ENCODE results near the gene TIGIT.

TIGIT gene

DNA sequence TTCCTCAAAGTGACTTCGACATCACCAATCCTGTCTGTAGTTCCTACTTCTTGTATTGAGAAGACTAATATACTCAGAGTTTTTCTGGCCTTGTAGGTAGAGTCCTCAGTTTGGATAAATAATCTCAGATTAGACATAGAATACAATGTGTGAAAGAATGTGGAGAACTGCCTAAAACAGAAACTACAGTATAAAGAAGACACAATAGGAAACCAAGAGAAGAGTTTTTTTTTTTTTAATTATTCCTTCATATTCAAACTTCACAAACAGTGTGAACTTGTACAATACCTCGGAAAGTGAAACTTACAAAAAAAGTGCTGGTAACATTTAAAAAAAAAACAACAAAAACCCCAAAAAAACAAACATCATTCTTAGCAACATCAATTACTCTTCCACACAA lies 20.5 kb downstream of the TIGIT start:
- H3K9me3 ChIP-seq (ENCODE audit: severe bottlenecking), result no peaks in the 10 kb centered on the region
- no peak for DNase-seq

DNA sequence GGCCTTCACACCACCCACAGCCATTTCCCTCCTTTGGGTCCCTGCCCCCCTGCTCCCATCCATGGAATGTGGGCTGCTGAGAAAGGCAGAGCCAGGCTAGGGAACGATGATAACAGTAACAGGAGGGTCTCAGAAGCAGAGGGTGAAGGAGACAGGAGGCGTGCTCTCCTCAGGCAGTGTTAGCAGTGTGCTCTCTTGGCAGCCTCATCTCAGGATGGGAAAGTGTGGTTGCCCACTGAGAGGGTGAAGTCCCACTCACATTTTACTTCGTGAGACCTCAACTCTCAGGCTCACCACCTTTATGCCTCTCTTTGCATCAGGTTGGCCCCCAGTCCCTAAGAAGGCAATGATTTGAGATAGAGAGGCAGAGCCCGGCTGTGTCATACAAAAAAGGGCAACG lies 24.5 kb downstream of the TIGIT start:
- no peaks in the 10 kb centered on the region for H3K9me3 ChIP-seq (ENCODE audit: severe bottlenecking)

More for the DNA sequence above, 20.5 kb downstream of the TIGIT start:
- Histone ChIP-seq H3K36me3 (no peaks in the 10 kb centered on the region), H3K27me3 (ENCODE audit: insufficient read depth, low read depth, severe bottlenecking) (peaks cover 10% of the 10 kb centered on the region), H3K27ac (no peak overlapping the region), H3K4me3 (ENCODE audit: low read depth, low read length) (no peak overlapping the region)
- TF ChIP-seq, protein P1, sequence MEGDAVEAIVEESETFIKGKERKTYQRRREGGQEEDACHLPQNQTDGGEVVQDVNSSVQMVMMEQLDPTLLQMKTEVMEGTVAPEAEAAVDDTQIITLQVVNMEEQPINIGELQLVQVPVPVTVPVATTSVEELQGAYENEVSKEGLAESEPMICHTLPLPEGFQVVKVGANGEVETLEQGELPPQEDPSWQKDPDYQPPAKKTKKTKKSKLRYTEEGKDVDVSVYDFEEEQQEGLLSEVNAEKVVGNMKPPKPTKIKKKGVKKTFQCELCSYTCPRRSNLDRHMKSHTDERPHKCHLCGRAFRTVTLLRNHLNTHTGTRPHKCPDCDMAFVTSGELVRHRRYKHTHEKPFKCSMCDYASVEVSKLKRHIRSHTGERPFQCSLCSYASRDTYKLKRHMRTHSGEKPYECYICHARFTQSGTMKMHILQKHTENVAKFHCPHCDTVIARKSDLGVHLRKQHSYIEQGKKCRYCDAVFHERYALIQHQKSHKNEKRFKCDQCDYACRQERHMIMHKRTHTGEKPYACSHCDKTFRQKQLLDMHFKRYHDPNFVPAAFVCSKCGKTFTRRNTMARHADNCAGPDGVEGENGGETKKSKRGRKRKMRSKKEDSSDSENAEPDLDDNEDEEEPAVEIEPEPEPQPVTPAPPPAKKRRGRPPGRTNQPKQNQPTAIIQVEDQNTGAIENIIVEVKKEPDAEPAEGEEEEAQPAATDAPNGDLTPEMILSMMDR (IDR thresholded peaks at IDR 0.05; ENCODE audit: low read depth, low read length), result no peak

DNA sequence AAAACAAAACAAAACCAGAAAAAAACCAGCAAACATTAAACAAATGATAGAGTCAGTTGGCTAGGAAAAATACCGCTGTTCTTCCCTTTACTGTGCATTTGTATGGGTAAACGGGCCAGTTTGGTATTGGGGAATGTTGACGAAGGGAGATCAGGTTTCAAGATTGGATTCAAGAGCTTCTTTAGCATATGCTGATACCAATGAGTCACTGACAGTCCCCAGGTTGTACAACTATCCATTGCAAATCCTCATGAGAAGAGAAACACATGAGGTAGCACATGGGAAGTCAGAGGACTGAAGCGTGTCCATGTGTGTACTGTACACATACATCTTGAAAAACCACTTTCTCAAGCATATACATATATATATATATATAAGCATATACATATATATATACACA lies 25.6 kb downstream of the TIGIT start:
- no peak for DNase-seq
- H3K27ac ChIP-seq, result no peak overlapping the region
- no peaks in the 10 kb centered on the region for H3K36me3 ChIP-seq
- TF ChIP-seq, protein P1 (IDR thresholded peaks at IDR 0.05; ENCODE audit: low read depth, low read length), result no peak
- H3K4me3 ChIP-seq (ENCODE audit: low read depth, low read length), result no peak overlapping the region
- peaks cover 8% of the 10 kb centered on the region for H3K27me3 ChIP-seq (ENCODE audit: insufficient read depth, low read depth, severe bottlenecking)
- H3K9me3 ChIP-seq (ENCODE audit: severe bottlenecking), result no peaks in the 10 kb centered on the region

More for the DNA sequence above, 24.5 kb downstream of the TIGIT start:
- Histone ChIP-seq H3K36me3 (no peaks in the 10 kb centered on the region), H3K27ac (no peak overlapping the region), H3K27me3 (ENCODE audit: insufficient read depth, low read depth, severe bottlenecking) (peaks cover 11% of the 10 kb centered on the region), H3K4me3 (ENCODE audit: low read depth, low read length) (no peak overlapping the region)
- TF ChIP-seq, protein P1 (IDR thresholded peaks at IDR 0.05; ENCODE audit: low read depth, low read length), result no peak
- no peak for DNase-seq

DNA sequence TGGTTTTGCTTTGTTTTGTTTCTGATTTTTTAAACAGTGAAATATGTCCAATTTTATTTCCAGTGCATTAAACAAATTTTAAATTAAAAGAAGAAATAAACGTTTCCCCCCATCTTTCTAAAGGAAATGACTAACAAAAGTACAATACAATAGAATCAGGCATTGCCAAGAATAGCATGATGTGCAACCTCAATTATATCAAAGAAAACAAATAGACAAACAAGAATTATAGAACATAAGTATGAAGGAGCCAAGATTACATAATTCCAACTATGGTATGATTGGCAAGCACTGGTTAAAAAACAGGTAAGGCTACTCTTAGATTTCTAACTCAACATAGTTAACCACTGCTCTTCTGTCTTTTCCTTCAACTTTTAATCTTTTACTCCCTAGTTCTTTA lies 26.4 kb downstream of the TIGIT start:
- no peak for DNase-seq
- no peaks in the 10 kb centered on the region for H3K36me3 ChIP-seq
- H3K4me3 ChIP-seq (ENCODE audit: low read depth, low read length), result no peak overlapping the region
- no peaks in the 10 kb centered on the region for H3K9me3 ChIP-seq (ENCODE audit: severe bottlenecking)
- H3K27me3 ChIP-seq (ENCODE audit: insufficient read depth, low read depth, severe bottlenecking), result peaks cover 8% of the 10 kb centered on the region
- no peak overlapping the region for H3K27ac ChIP-seq
- TF ChIP-seq, protein P1 (IDR thresholded peaks at IDR 0.05; ENCODE audit: low read depth, low read length), result no peak

DNA sequence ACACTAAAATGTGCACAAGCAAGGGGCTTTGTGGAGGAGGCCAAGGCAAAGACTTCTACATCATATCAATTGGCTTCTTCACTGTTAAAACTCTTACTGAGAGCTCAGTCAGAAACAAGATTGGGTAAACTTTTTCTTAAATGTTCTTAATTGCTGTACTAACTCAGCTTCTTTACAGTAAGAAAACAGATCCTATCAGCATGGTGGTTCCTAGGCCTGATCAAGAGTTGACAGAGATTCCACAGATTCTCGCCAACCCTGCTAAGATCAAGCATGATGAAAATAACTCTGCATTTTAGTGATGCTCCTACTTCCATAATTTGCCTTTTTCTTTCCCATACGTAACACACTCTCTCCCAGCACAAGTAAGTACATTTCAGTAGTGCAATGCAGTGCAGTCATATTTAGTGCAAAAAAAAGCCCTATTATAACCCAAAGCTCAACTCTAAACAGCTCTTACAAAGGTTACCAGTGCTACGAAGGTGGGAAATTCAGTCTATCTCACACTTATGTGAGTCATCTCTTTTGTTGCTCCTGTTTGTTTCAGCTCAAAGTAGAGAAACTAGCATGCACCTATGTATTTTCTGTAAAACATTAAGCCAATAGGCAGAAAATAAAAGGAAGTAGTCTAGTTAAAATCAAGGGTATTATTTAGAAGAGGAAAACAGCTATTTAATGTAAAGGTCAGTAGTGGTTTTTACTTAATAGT lies 29.9 kb downstream of the TIGIT start:
- no peak for DNase-seq

More for the DNA sequence above, 29.9 kb downstream of the TIGIT start:
- no peaks in the 10 kb centered on the region for H3K9me3 ChIP-seq (ENCODE audit: severe bottlenecking)
- H3K36me3 ChIP-seq, result no peaks in the 10 kb centered on the region
- peaks cover 8% of the 10 kb centered on the region for H3K27me3 ChIP-seq (ENCODE audit: insufficient read depth, low read depth, severe bottlenecking)
- no peak overlapping the region for H3K27ac ChIP-seq
- no peak overlapping the region for H3K4me3 ChIP-seq (ENCODE audit: low read depth, low read length)
- TF ChIP-seq, protein P1 (IDR thresholded peaks at IDR 0.05; ENCODE audit: low read depth, low read length), result no peak
